Fibroblast of skin of abdomen (primary cell): ENCODE data around the gene LCORL.
"Not testable (repeated sequence)": the region's sequence is repeated elsewhere in the genome, so short reads cannot be mapped to it uniquely, and the experiment has no call there.

Source experiments
- DNase-seq: peaks from one replicate; pipeline ENCODE4 v3.0.0-alpha.2; 2013

The LCORL gene

GRCh38 chr4:18014269-18014668 is 7.3 kb downstream of the LCORL start:
- DNase-seq = no peak

- no peak for DNase-seq
Observed at GRCh38 chr4:18012807-18013462, 8.6 kb downstream of the LCORL start.

GRCh38 chr4:18012134-18012806 is 9.3 kb downstream of the LCORL start:
- no peak for DNase-seq

- no peak for DNase-seq
Observed at GRCh38 chr4:18007625-18008024, 13.9 kb downstream of the LCORL start.

GRCh38 chr4:18006432-18006831 is 15.1 kb downstream of the LCORL start:
- not testable (repeated sequence) for DNase-seq

- no peak for DNase-seq
Observed at GRCh38 chr4:17997129-17997528, 24.4 kb downstream of the LCORL start.

GRCh38 chr4:17995165-17995564 is 26.4 kb downstream of the LCORL start:
- DNase-seq = no peak

GRCh38 chr4:17985832-17986231 is 35.7 kb downstream of the LCORL start:
- no peak for DNase-seq

GRCh38 chr4:17981063-17981462 is 40.5 kb downstream of the LCORL start:
- no peak for DNase-seq

- DNase-seq = no peak
Observed at GRCh38 chr4:17968721-17969120, 52.8 kb downstream of the LCORL start.

GRCh38 chr4:17967078-17967477 is 54.5 kb downstream of the LCORL start:
- no peak for DNase-seq

- no peak for DNase-seq
Observed at GRCh38 chr4:17966312-17966711, 55.2 kb downstream of the LCORL start.

GRCh38 chr4:17964576-17964975 is 57.0 kb downstream of the LCORL start:
- DNase-seq = no peak

GRCh38 chr4:17962171-17962570 is 59.4 kb downstream of the LCORL start:
- peak; percentile 31 for DNase-seq

- no peak for DNase-seq
Observed at GRCh38 chr4:17961249-17961648, 60.3 kb downstream of the LCORL start.

GRCh38 chr4:17958181-17958580 is 63.4 kb downstream of the LCORL start:
- peak; percentile 38 for DNase-seq

- DNase-seq = peak; percentile 43
Observed at GRCh38 chr4:17957688-17958087, 63.9 kb downstream of the LCORL start.

GRCh38 chr4:17956245-17956644 is 65.3 kb downstream of the LCORL start:
- no peak for DNase-seq

- DNase-seq = no peak
Observed at GRCh38 chr4:17945303-17945702, 76.3 kb downstream of the LCORL start.

GRCh38 chr4:17941731-17942130 is 79.8 kb downstream of the LCORL start:
- DNase-seq = peak; percentile 37

GRCh38 chr4:17939054-17939453 is 82.5 kb downstream of the LCORL start:
- no peak for DNase-seq

- peak; percentile 2 for DNase-seq
Observed at GRCh38 chr4:17934286-17934685, 87.3 kb downstream of the LCORL start.

- DNase-seq = no peak
Observed at GRCh38 chr4:17933126-17933525, 88.4 kb downstream of the LCORL start.

GRCh38 chr4:17932041-17932440 is 89.5 kb downstream of the LCORL start:
- DNase-seq = peak; percentile 7

- no peak for DNase-seq
Observed at GRCh38 chr4:17930256-17930655, 91.3 kb downstream of the LCORL start.
